ENCODE measurements around the gene TBCCD1.

GRCh38 chr3:186600896-186601295, 33.8 kb upstream of the TBCCD1 start:
- no peak for TF ChIP-seq CTCF (conservative IDR thresholded peaks at IDR 0.05 in 1 of 2, IDR thresholded peaks at IDR 0.05 in 1 of 2; ENCODE audit: low read depth in 1 of 2, low read length in 2 of 2)
- no peak for TF ChIP-seq EZH2 (IDR thresholded peaks at IDR 0.05; ENCODE audit: low read length, missing control alignments)
